ENCODE results near the gene PPP6R3. TPM values are rescaled to one million over a fixed set of nuclear protein-coding genes. Genes with fewer than 3 reads are reported as not detected.
"Not testable (repeated sequence)": the region's sequence is repeated elsewhere in the genome, so short reads cannot be mapped to it uniquely, and the experiment has no call there.

PPP6R3 gene
- total and polyA plus RNA-seq, 11 donors, result 23.2 to 93.8 (median 81.2) TPM

- H3K9me3 ChIP-seq, result no peaks in the 10 kb centered on the region
- peaks cover 0 to 56% (median 23%) of the 10 kb centered on the region in 12 donors for H3K4me1 ChIP-seq
- ATAC-seq (no peak), DNase-seq (no peak)
- H3K27me3 ChIP-seq, result no peaks in the 10 kb centered on the region
- 83 to 94% (median 92%) methylated on average over 6 of the region's 6 CpGs for WGBS, 4 donors
- intact Hi-C loops (cut with DNase I), result no loop called here
- TF ChIP-seq, protein P1, sequence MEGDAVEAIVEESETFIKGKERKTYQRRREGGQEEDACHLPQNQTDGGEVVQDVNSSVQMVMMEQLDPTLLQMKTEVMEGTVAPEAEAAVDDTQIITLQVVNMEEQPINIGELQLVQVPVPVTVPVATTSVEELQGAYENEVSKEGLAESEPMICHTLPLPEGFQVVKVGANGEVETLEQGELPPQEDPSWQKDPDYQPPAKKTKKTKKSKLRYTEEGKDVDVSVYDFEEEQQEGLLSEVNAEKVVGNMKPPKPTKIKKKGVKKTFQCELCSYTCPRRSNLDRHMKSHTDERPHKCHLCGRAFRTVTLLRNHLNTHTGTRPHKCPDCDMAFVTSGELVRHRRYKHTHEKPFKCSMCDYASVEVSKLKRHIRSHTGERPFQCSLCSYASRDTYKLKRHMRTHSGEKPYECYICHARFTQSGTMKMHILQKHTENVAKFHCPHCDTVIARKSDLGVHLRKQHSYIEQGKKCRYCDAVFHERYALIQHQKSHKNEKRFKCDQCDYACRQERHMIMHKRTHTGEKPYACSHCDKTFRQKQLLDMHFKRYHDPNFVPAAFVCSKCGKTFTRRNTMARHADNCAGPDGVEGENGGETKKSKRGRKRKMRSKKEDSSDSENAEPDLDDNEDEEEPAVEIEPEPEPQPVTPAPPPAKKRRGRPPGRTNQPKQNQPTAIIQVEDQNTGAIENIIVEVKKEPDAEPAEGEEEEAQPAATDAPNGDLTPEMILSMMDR (IDR thresholded peaks at IDR 0.05), result no peak
- no peak for TF ChIP-seq POLR2A (IDR thresholded peaks at IDR 0.05)
- H3K27ac ChIP-seq, result no peak overlapping the region
- H3K4me3 ChIP-seq, result no peak overlapping the region
- H3K36me3 ChIP-seq, result peaks cover 0 to 59% (median 47%) of the 10 kb centered on the region in 9 donors
Measured at GRCh38 chr11:68538025-68538424, 77.5 kb downstream of the PPP6R3 start.

- no peak overlapping the region for H3K4me3 ChIP-seq
- ATAC-seq (no peak), DNase-seq (no peak)
- peaks cover 0 to 59% (median 17%) of the 10 kb centered on the region in 12 donors for H3K4me1 ChIP-seq
- H3K36me3 ChIP-seq, result peaks cover 0 to 72% (median 52%) of the 10 kb centered on the region in 9 donors
- intact Hi-C loops (cut with DNase I), result no loop called here
- no peaks in the 10 kb centered on the region for H3K9me3 ChIP-seq
- H3K27ac ChIP-seq, result no peak overlapping the region
- TF ChIP-seq POLR2A (IDR thresholded peaks at IDR 0.05), result no peak
- TF ChIP-seq, protein P1 (IDR thresholded peaks at IDR 0.05), result no peak
- 85 to 99% (median 95%) methylated on average over 2 of the region's 2 CpGs for WGBS, 4 donors
- no peaks in the 10 kb centered on the region for H3K27me3 ChIP-seq
Measured at GRCh38 chr11:68539395-68539794, 78.8 kb downstream of the PPP6R3 start.

DNA sequence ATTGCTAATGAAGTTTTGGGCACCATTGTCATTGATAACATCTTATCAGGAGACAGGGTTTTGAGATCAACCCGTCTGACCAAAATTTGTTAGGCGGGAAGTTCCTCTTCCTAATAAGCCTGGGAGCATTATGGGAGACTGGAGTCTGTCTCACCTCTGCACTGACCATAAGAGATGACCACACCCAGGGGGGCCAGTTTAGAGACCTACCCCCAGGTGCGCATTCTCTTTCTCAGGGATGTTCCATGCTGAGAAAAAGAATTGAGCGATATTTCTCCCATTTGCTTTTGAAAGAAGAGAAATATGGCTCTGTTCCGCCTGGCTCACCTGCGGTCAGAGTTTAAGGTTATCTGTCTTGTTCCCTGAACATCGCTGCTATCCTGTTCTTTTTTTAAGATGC, 80.0 kb downstream of the PPP6R3 start:
- DNase-seq, H3K27ac ChIP-seq, H3K9me3 ChIP-seq, H3K27me3 ChIP-seq, H3K4me3 ChIP-seq, ATAC-seq: not testable (repeated sequence)
- H3K36me3 ChIP-seq, result peaks cover 0 to 75% (median 53%) of the 10 kb centered on the region in 9 donors
- intact Hi-C loops (cut with DNase I), result loop anchor here in 2 of 10 donors (10.0 kb wide), 1 partner anchor 76 kb away; the partner anchor contains the start of gene PPP6R3 (in 2 of the 2)
- peaks cover 3 to 58% (median 18%) of the 10 kb centered on the region in 12 donors for H3K4me1 ChIP-seq
- 92 to 97% (median 96%) methylated on average over 7 of the region's 7 CpGs for WGBS, 4 donors

DNA sequence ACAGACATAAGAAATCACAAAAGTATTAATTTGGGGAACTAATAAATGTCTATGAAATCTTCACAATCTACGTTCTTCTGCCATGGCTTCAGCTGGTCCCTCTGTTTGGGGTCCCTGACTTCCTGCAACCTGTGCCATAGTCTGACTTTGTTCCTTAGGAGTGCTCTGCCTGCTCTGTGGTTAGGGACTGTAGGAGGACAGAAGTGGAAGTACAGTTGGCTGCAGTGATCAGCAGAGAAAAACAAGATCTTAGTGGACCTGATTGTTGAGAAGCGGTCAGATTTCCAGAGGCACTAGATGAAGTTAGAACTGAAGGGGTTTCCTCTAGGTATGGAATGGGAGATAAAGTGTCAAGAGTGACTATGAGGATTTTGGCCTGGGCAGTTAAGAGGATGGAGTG, 80.6 kb downstream of the PPP6R3 start:
- Histone ChIP-seq H3K36me3 (peaks cover 0 to 81% (median 58%) of the 10 kb centered on the region in 9 donors), H3K27ac (no peak overlapping the region), H3K4me3 (no peak overlapping the region), H3K4me1 (peaks cover 4 to 59% (median 21%) of the 10 kb centered on the region in 12 donors), H3K9me3 (no peaks in the 10 kb centered on the region), H3K27me3 (no peaks in the 10 kb centered on the region)
- intact Hi-C loops (cut with DNase I), result loop anchor here in 2 of 10 donors (10.0 kb wide), 1 partner anchor 76 kb away; the partner anchor contains the start of gene PPP6R3 (in 2 of the 2)
- DNase-seq, result no peak
- TF ChIP-seq POLR2A (IDR thresholded peaks at IDR 0.05), result no peak
- TF ChIP-seq, protein P1 (IDR thresholded peaks at IDR 0.05), result no peak
- WGBS, 4 donors, result 93 to 95% (median 94%) methylated on average over 2 of the region's 2 CpGs
- ATAC-seq, result no peak

DNA sequence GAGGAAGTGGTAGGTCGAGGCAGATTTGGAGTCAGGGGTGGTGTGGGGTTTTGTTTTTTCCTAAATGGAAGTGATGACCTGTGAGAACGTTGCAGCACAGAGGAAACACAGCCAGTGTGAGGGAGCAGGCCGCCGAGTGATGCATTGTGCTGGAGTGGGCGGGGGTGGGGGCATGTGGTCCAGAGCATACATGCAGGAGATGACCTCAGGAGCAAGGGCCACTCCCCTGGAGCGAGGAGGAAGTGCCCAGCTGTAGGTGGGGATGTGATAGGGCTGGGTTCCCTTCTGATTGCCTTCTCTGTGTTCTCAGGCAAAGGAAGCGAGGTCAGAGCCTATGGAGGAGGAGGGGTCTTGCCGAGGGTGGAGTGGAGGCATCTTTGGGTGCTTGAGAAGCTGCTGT, 81.4 kb downstream of the PPP6R3 start:
- ATAC-seq, result peak; percentile 21 to 74 (median 48)
- DNase-seq, result peak in 2 of 5 donors; percentile 28 to 36
- intact Hi-C loops (cut with DNase I), result loop anchor here in 2 of 10 donors (10.0 kb wide), 1 partner anchor 77 kb away; the partner anchor contains the start of gene PPP6R3 (in 2 of the 2)
- H3K4me3 ChIP-seq, result no peak overlapping the region
- WGBS, 4 donors, result 49 to 70% (median 62%) methylated on average over 8 of the region's 8 CpGs
- TF ChIP-seq POLR2A (IDR thresholded peaks at IDR 0.05), result no peak
- H3K27ac ChIP-seq, result peak overlapping the region in 1 of 12 donors; percentile 64
- peaks cover 4 to 59% (median 29%) of the 10 kb centered on the region in 12 donors for H3K4me1 ChIP-seq
- peaks cover 0 to 83% (median 65%) of the 10 kb centered on the region in 9 donors for H3K36me3 ChIP-seq
- no peaks in the 10 kb centered on the region for H3K27me3 ChIP-seq
- no peaks in the 10 kb centered on the region for H3K9me3 ChIP-seq

Measured in heart left ventricle (tissue), 16 donors.